Erythroblast (primary cell): ENCODE results near the gene GNG2.

ENCODE experiments used
- GATA1 ChIP-seq: IDR thresholded peaks from 2 replicates; pipeline ENCODE4 v1.6.1; 2011; ENCODE audit warnings: low read depth, mild to moderate bottlenecking, control low read depth, low read length, moderate library complexity
- POLR2A ChIP-seq: IDR thresholded peaks from 2 replicates; pipeline ENCODE4 v1.6.1; 2011; ENCODE audit warnings: mild to moderate bottlenecking, low read length

- no peak for TF ChIP-seq POLR2A
- no peak for TF ChIP-seq GATA1
These were observed 29.4 kb downstream of the GNG2 start for GRCh38 chr14:51889851-51890250.
